K562 (cell line): ENCODE data around the gene EML5. TPM values are rescaled to one million over a fixed set of nuclear protein-coding genes. Genes with fewer than 3 reads are reported as not detected.

Source experiments
- ATAC-seq: fragments of 200-7000 bp; cut with Tn5 transposase; 3 replicates; pipeline ENCODE4 v1.9.1; 2020; ENCODE audit warnings: moderate library complexity
- BruUV-seq: library from RNA; stranded (reverse); fragments of 400-500 nt; replicated peaks from 2 replicates; lab custom pipeline; 2021; lab: Mats Ljungman, UMichigan
- CTCF ChIA-PET: fragments of 300-600 bp; formaldehyde crosslinking; extraction: SDS; loops from one replicate; lab custom pipeline; 2021; ENCODE audit warnings: low intra/inter-chr PET ratio; lab: Yijun Ruan, JAX
- POLR2A ChIA-PET: fragments of 300-600, 350-650 bp; sonication (Branson Sonifier 250); formaldehyde crosslinking; extraction: SDS; loops from one replicate; lab custom pipeline; 2021; ENCODE audit warnings: antibody characterized with exemption, inconsistent platforms; lab: Yijun Ruan, JAX
- DNase-seq, 4 experiments: peaks; one replicate each; pipeline versions ENCODE4 v3.0.0 to v3.0.0-alpha.2; 2011 to 2018; ENCODE audit warnings: low spot score in 3 of 4, mixed read lengths in 3 of 4; ENCODE audit errors: extremely low read depth in 1 of 4
- FAIRE-seq: peaks from 2 replicates; lab custom pipeline; 2011; peaks lifted over from hg19 to GRCh38; lab: Jason Lieb, UNC
- H2AFZ ChIP-seq: 2 replicates; pipeline ENCODE4 v1.6.0; 2011; ENCODE audit warnings: low read depth, low read length, control low read depth, inconsistent platforms
- H3K27ac ChIP-seq: fragments of 200-600 bp; 3 replicates; pipeline ENCODE4 v1.8.0; 2011; ENCODE audit warnings: low read depth, mild to moderate bottlenecking, control low read depth, inconsistent platforms, low read length, moderate library complexity, mixed read lengths; ENCODE audit errors: extremely low read depth
- H3K27me3 ChIP-seq, 2 experiments: fragments of 300-600 bp in 1 of 2; 2 replicates in 1 of 2; 3 replicates in 1 of 2; pipeline versions ENCODE4 v1.6.0 to v1.8.0; 2011; ENCODE audit warnings: inconsistent platforms in 2 of 2, low read length in 2 of 2, mild to moderate bottlenecking in 1 of 2, mixed read lengths in 1 of 2, moderate library complexity in 1 of 2; ENCODE audit not compliant: control insufficient read depth in 2 of 2, insufficient read depth in 2 of 2
- H3K36me3 ChIP-seq: fragments of 300-600 bp; 3 replicates; pipeline ENCODE4 v1.8.0; 2011; ENCODE audit warnings: mild to moderate bottlenecking, low read length, inconsistent platforms; ENCODE audit not compliant: control insufficient read depth, insufficient read depth
- H3K4me1 ChIP-seq, 2 experiments: fragments of 200-600 bp in 1 of 2; replicated peaks in 1 of 2; 2 replicates in 1 of 2; 3 replicates in 1 of 2; pipeline versions ENCODE4 v1.5.1 to v1.8.0; 2011; ENCODE audit warnings: inconsistent platforms in 2 of 2, low read length in 2 of 2, mild to moderate bottlenecking in 1 of 2, mixed read lengths in 1 of 2, moderate library complexity in 1 of 2; ENCODE audit not compliant: control insufficient read depth in 2 of 2, insufficient read depth in 2 of 2
- H3K4me2 ChIP-seq: 2 replicates; pipeline ENCODE4 v1.6.1; 2011; ENCODE audit warnings: low read length, control low read depth, inconsistent platforms, mixed read lengths; ENCODE audit not compliant: insufficient read depth
- H3K4me3 ChIP-seq: fragments of 200-600 bp; sonication (generic), shearing (Covaris generic); 2 replicates; pipeline ENCODE4 v1.5.1; 2016; ENCODE audit warnings: control low read depth, inconsistent platforms
- H3K79me2 ChIP-seq: fragments of 200-600 bp; 3 replicates; pipeline ENCODE4 v1.8.0; 2011; ENCODE audit warnings: low read length, inconsistent platforms; ENCODE audit not compliant: control insufficient read depth, insufficient read depth
- H3K9ac ChIP-seq, 2 experiments: 2 replicates each; pipeline versions ENCODE4 v1.6.0 to v1.6.1; 2011; ENCODE audit warnings: low read depth in 2 of 2, low read length in 2 of 2, control low read depth in 1 of 2, inconsistent platforms in 1 of 2, mild to moderate bottlenecking in 1 of 2, mixed read lengths in 1 of 2; ENCODE audit not compliant: insufficient read depth in 1 of 2
- H3K9me1 ChIP-seq: one replicate; pipeline ENCODE4 v1.6.0; 2011; ENCODE audit warnings: inconsistent platforms, mild to moderate bottlenecking, low read length, moderate library complexity; ENCODE audit not compliant: control insufficient read depth, insufficient read depth
- H3K9me3 ChIP-seq: replicated peaks from 2 replicates; pipeline ENCODE4 v1.5.1; 2011; ENCODE audit warnings: low read depth, low read length, inconsistent platforms; ENCODE audit not compliant: control insufficient read depth, insufficient read depth
- H4K20me1 ChIP-seq: replicated peaks from 2 replicates; pipeline ENCODE4 v1.6.1; 2011; ENCODE audit warnings: low read length, inconsistent platforms, mixed read lengths; ENCODE audit not compliant: control insufficient read depth, insufficient read depth
- ELF4 ChIP-seq: fragments of 450-650 bp; formaldehyde crosslinking; IDR thresholded peaks from 2 replicates; pipeline ENCODE4 v1.4.0; 2022; ENCODE audit warnings: missing genetic modification characterization
- HBP1 ChIP-seq: fragments of 450-650 bp; formaldehyde crosslinking; IDR thresholded peaks from 2 replicates; pipeline ENCODE4 v1.4.0; 2022; ENCODE audit warnings: missing genetic modification characterization
- HMBOX1 ChIP-seq: sonication (generic); IDR thresholded peaks from 2 replicates; pipeline ENCODE4 v1.6.1; 2016
- HNRNPLL ChIP-seq: fragments of 200-400 bp; formaldehyde crosslinking; IDR thresholded peaks from 2 replicates; pipeline ENCODE4 v1.6.1; 2017; ENCODE audit warnings: low read length, low read depth, mild to moderate bottlenecking; ENCODE audit not compliant: poor library complexity, severe bottlenecking
- MAFG ChIP-seq: fragments of 450-650 bp; conservative IDR thresholded peaks from 2 replicates; pipeline ENCODE4 v1.6.1; 2016; ENCODE audit warnings: missing genetic modification characterization, missing compliant biosample characterization
- RHOXF2B ChIP-seq: fragments of 250-450 bp; sonication (Bioruptor Pico); conservative IDR thresholded peaks from 2 replicates; pipeline ENCODE4 v1.5.1; 2021
- SMARCA4 ChIP-seq: fragments of 450-650 bp; IDR thresholded peaks from 2 replicates; pipeline ENCODE4 v1.6.1; 2016
- TOE1 ChIP-seq, 2 experiments: fragments of 450-650 bp in 1 of 2; sonication (generic) in 1 of 2; formaldehyde crosslinking in 1 of 2; IDR thresholded peaks; 2 replicates each; pipeline versions ENCODE4 v1.7.1 to v1.8.0; 2016 to 2022; ENCODE audit warnings: borderline replicate concordance in 2 of 2, mild to moderate bottlenecking in 2 of 2, antibody characterized with exemption in 1 of 2, inconsistent platforms in 1 of 2, low read depth in 1 of 2, missing genetic modification reagents in 1 of 2, moderate library complexity in 1 of 2
- YY1 ChIP-seq, 3 experiments: IDR thresholded peaks; 2 replicates each; pipeline ENCODE4 v1.6.1; 2011; ENCODE audit warnings: low read length in 2 of 3, mild to moderate bottlenecking in 2 of 3, moderate library complexity in 2 of 3, borderline replicate concordance in 1 of 3, control low read depth in 1 of 3, low read depth in 1 of 3; ENCODE audit not compliant: insufficient read depth in 3 of 3, insufficient replicate concordance in 2 of 3, control insufficient read depth in 1 of 3, insufficient read length in 1 of 3; ENCODE audit errors: extremely low read depth in 1 of 3
- ZFP91 ChIP-seq: sonication (generic); formaldehyde crosslinking; IDR thresholded peaks from 2 replicates; pipeline ENCODE4 v1.8.0; 2022; ENCODE audit warnings: mild to moderate bottlenecking, missing genetic modification reagents
- WGBS: fragments of 100-300 bp; shearing (Covaris generic); methylation state at CpG from one replicate; pipeline ENCODE4 v1.1.6; 2016; ENCODE audit warnings: low coverage, mixed read lengths; ENCODE audit not compliant: insufficient coverage; ENCODE audit errors: missing lambda C conversion rate; 5-methylcytosine and 5-hydroxymethylcytosine counted together
- in situ Hi-C: fragments of 300-500 bp; cut with MboI; formaldehyde crosslinking; loops from 4 replicates; pipeline ENCODE4 v1.15.0; 2018; ENCODE audit warnings: inconsistent platforms, mixed read lengths
- intact Hi-C: fragments of 100-400 bp; cut with micrococcal nuclease; formaldehyde crosslinking; loops from 2 replicates; pipeline ENCODE4 v1.14.2; 2022
- polyA plus RNA-seq, 8 experiments: library from polyadenylated mRNA; depleted of rRNA in 4 of 8; stranded (reverse) in 5 of 8; unstranded in 3 of 8; fragments of >200 nt; fragmentation: Nextera tagmentation in 2 of 8; fragmentation: Illumina TruSeq in 1 of 8; extraction: Ambion mirVana in 2 of 8; extraction: Trizol in 1 of 8; gene quantifications; 2 replicates each; pipeline versions ENCODE4 v1.2.1 to v1.2.3, GENCODE V29; 2011 to 2014; ENCODE audit warnings: inconsistent platforms in 1 of 8, missing spikeins in 1 of 8
- total RNA-seq, 7 experiments: library from RNA; depleted of rRNA in 6 of 7; stranded (reverse); fragments of >200 nt in 6 of 7; fragmentation: Illumina TruSeq in 2 of 7; extraction: Trizol in 2 of 7; gene quantifications; 2 replicates each; pipeline versions ENCODE4 v1.2.1 to v1.2.3, GENCODE V29; 2011 to 2021; ENCODE audit warnings: low replicate concordance in 1 of 7

EML5 gene
- total and polyA plus RNA-seq, 9 of the 15 experiments (the other 6 are each of a cell fraction or from before 2014, with no cell fraction given): 0.06 to 0.34 (median 0.22) TPM

- TF ChIP-seq HMBOX1: no peak
- no peak for TF ChIP-seq TOE1 (IDR thresholded peaks at IDR 0.05; ENCODE audit: borderline replicate concordance)
- no peak for TF ChIP-seq TOE1 (CRISPR knock-in tag; IDR thresholded peaks at IDR 0.05; ENCODE audit: borderline replicate concordance, low read depth)
- no peak for TF ChIP-seq YY1 (IDR thresholded peaks at IDR 0.05; ENCODE audit: borderline replicate concordance in 1 of 3, control insufficient read depth in 1 of 3, extremely low read depth in 1 of 3, insufficient read depth in 3 of 3, insufficient read length in 1 of 3, insufficient replicate concordance in 2 of 3, low read depth in 1 of 3, low read length in 2 of 3)
- no peak for TF ChIP-seq HNRNPLL
- no peak for TF ChIP-seq RHOXF2B (CRISPR knock-in tag)
- TF ChIP-seq, all 486 proteins: peak for 0
Measured at GRCh38 chr14:88607829-88608228, 184.9 kb downstream of the EML5 start (continued).

GRCh38 chr14:88605594-88605993, 187.2 kb downstream of the EML5 start:
- no peaks in the 10 kb centered on the region for H3K27me3 ChIP-seq
- CTCF ChIA-PET: no interaction called here
- no peak for TF ChIP-seq ZFP91 (CRISPR knock-in tag)
- TF ChIP-seq SMARCA4: no peak
- TF ChIP-seq MAFG (tag): no peak
- TF ChIP-seq HBP1 (CRISPR knock-in tag): no peak
- no peak for TF ChIP-seq ELF4 (CRISPR knock-in tag)
- TF ChIP-seq, all 486 proteins: peak for 0
- in situ Hi-C loops: no loop called here
- Histone ChIP-seq H3K79me2 (no peaks in the 10 kb centered on the region), H3K4me1 (no peaks in the 10 kb centered on the region), H3K4me3 (no peak overlapping the region), H4K20me1 (no peaks in the 10 kb centered on the region), H3K36me3 (peaks cover 87% of the 10 kb centered on the region), H3K9me1 (no peaks in the 10 kb centered on the region), H3K4me2 (no peak overlapping the region), H3K27ac (no peak overlapping the region), H3K9ac (no peak overlapping the region), H2AFZ (no peak overlapping the region), H3K9me3 (no peaks in the 10 kb centered on the region)
- ATAC-seq (no peak), FAIRE-seq (no peak), DNase-seq (no peak)
- intact Hi-C loops: no loop called here
- 89% methylated on average over 2 of the region's 2 CpGs for WGBS
- no TSS peak for BruUV-seq
- POLR2A ChIA-PET: interaction anchor here (0.9 kb wide), 1 partner anchor 8 kb away, joined by 3 read pairs; no protein-coding TSS in a partner anchor
